GM19324 (cell line): Measurements from ENCODE around the gene MAGOHB.
"Not testable (repeated sequence)": the region's sequence is repeated elsewhere in the genome, so short reads cannot be mapped to it uniquely, and the experiment has no call there.

Source experiments
- ATAC-seq: cut with Tn5 transposase; IDR thresholded peaks from one replicate; pipeline ENCODE4 v1.9.1; 2021; ENCODE audit warnings: mild to moderate bottlenecking, moderate library complexity; ENCODE audit not compliant: unreplicated experiment, low FRiP score

MAGOHB gene

DNA sequence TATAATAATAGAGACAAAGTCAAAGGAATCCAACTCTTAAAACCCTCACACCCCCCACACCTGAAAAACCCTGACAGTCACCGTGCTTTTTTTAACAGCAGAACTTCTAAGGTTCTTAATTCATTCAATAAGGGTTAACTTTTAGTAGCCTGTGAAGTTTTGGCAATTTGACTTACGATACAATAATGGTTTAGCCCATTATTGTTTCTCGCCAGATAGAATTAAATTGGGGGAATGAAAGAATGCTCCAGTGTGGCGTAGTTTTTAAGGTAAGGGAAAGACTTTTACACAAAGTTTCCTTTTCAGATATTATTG is 604 bp upstream of the MAGOHB start:
- no peak for ATAC-seq

DNA sequence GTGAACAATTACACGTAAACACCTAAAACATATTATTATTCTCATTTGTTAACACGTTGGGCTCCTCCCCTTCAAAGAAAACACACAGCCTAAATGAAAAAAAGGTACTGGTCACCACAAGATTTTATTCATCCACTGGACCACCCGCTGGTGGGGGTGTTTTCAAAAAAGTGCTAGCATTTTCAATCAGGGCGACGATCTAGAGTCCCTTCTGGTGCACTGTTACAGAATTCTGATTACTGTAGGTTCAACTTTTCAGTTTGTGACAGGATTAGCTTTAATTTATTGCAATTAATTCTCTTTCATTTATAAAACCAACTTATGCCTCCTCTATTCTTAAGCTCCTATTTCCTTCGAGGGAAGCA is 443 bp downstream of the MAGOHB start:
- no peak for ATAC-seq

DNA sequence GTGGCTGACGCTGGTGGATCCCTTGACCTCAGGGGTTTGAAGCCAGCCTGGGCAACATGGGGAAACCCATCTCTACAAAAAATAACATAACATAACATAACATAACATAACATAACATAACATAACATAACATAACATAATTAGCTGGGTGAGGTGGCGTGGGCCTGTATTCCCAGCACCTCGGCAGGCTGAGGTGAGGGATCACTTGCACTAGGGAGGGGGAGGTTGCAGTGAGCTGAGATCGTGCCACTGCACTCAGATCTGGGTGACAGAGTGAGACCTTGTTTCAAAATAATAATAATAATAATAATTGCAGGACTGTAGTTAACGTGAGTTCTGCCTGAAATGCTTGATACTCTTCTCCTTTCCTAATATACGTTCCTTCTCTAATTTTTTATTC is 1.3 kb downstream of the MAGOHB start:
- ATAC-seq, result no peak

DNA sequence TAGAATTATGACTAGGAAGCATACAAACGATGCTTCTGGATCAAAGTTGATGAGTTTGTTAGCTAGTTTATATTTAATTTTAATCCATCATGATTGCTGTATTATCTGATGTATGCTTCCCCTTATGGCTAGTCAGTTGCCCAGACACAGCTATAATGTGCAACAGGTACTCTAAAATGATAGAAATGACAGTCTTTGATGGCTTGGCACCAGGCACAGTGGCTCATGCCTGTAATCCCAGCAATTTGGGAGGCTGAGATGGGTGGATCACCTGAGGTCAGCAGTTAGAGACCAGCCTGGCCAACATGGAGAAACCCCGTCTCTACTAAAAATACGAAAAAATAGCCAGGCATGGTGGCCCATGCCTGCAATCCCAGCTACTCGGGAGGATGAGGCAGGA is 2.2 kb downstream of the MAGOHB start:
- ATAC-seq, result not testable (repeated sequence)

DNA sequence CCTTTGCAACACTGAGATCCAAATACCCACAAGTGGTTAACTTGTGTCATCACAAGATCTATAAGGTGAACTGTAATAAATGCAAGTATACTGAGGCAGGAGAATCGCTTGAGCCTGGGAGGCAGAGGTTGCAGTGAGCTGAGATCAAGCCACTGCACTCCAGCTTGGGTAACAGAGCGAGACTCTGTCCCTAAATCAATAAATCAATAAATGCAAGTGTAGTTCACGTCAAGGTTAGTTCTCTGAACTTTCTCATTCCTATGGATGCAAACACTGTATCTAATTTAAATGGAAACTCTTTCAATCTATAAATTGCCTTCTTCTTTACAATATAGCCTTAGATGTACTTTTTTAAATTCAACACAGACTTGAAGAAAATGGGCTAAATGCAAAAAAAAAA is 3.2 kb downstream of the MAGOHB start:
- ATAC-seq, result no peak

DNA sequence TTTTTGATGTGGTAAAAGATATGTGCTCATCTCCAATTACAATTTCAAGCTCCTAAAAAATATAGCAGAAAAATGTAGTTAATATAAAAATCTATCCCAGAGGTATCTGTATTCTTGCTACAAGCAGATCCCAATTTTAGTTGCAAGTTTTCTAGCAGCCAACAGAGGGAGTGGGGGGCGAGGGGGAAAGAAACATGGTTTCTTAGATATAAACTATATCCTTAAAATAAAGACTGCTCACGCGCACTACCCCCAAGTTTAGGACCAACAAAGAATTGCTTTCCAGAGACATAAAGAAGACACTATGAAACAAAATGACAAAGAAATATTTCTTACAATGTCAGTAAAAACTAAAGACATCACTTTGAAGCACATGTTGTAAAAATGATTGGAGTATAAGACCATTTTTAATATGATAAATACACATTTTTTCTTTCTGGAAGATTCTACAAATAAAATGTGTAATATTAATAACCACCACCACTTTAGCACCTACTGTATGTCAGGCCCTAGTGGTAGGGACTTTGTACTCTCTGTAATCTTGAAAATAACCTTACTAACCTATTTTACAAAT is 5.4 kb downstream of the MAGOHB start:
- ATAC-seq, result no peak

DNA sequence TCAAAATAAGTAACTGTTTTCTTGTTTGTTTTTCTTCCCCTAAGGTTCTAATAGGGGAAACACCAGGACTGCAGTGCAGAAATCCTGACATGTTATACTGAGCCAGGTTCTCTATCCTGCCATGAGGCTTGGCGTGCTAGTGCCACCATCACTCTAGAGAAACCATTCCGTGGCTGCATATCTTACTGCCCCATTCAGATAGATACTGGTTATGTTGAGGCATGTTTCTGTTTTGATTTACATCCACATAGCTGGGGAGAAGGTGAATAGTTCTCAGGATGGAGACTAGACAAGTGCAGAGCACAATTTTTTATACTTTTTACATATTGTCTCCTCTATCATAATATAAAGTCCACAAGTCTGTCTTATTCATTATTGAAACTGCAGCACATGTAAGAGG is 11.5 kb downstream of the MAGOHB start:
- ATAC-seq, result no peak

DNA sequence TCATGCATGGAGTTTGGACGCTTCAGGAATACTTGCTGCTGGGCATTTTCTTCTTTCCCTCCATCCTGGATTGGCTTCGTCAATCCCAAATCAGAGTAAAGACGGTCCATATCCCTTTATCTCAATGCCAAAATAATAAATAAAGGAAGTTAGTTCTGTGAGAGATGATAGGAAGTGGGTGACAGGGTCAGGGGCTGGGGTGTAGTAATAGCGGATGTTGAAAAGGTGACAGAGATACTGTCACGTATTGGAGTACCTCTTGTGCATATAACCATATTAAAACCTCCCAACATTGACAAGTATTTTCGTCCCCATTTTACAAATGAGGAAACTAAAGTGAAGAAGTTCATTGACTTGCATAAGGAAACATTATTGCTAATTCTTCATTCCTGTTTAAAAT is 12.4 kb downstream of the MAGOHB start:
- no peak for ATAC-seq

DNA sequence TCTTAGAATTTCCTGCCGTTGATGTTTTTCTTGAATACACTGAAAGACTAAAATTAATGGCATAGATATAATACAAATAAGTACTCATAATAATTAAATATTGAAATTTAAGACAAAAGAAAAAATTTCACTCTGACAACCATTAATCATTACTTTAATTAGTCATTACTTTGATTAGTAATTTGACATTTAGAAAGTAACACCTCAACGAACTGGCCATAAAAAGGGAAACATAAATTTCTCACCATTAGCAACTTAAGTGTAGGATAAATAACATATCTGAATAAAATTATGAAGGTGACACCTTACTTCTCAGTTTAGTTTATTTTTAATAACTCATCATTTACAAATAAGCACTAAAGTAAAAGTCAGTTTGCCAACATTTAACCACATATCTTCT is 17.5 kb downstream of the MAGOHB start:
- ATAC-seq, result no peak

DNA sequence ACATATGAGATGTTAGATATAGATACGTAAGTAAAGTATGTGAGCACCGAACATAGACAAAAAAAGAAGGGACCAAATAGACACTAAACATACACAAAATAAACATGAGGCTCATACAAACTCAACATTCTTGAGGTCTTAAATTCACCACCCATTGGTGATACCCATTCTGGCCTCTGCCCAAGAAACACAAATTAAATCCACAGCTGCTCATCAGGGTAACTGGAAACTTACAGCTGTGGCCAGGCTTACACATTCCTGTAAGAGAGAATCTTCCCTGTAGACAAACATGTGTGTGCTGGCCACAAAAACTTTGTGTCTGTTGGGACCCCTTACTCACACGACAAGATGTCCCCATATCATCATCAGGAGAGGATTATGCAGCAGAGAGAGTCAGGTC is 22.4 kb downstream of the MAGOHB start:
- no peak for ATAC-seq

DNA sequence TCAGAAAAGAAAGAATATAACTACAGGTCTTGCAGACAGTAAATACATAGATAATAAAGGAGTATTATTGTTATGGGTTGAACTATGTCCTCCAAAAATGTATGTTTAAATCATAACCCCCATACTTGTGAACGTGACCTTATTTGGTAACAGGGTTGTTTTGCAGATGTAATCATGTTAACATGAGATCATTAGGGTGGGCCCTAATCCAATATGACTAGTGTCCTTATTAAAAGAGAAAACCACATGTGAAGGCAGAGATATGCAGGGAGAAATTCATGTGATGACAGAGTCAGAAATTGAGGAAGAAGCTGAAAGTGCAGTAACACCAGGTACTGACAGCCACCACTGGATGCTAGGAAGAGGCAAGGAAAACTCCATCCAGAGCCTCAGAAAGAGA is 29.0 kb downstream of the MAGOHB start:
- no peak for ATAC-seq

DNA sequence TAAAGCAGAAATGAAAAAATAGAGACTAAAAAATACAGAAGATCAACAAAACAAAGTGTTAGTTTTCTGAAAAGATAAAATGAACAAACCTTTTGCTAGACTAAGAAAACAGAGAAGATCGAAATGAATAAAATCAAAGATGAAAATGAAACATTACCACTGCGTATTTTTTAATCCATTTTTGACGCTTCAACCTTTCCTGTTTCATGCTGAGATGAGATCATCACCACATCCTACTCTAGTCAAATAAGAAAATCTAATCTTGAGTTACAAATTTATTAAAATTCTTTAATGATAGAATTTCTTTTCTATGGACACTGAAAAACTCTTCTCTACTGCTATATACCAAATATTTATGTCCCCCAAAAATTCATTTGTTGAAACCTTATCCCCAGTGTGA is 30.7 kb downstream of the MAGOHB start:
- no peak for ATAC-seq

DNA sequence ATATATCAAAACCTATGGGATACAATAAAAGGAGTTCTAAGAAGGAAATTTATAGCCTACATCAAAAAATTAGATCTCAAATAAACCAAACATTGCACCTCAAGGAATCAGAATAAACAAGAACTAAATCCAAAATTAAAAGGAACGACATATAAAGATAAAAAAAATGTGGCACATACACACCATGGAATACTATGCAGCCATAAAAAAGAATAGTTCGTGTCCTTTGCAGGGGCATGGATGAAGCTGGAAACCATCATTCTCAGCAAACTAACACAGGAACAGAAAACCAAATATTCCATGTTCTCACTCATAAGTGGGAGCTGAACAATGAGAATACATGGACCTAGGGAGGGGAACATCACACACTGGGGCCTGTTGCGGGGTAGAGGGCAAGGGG is 31.3 kb downstream of the MAGOHB start:
- not testable (repeated sequence) for ATAC-seq

DNA sequence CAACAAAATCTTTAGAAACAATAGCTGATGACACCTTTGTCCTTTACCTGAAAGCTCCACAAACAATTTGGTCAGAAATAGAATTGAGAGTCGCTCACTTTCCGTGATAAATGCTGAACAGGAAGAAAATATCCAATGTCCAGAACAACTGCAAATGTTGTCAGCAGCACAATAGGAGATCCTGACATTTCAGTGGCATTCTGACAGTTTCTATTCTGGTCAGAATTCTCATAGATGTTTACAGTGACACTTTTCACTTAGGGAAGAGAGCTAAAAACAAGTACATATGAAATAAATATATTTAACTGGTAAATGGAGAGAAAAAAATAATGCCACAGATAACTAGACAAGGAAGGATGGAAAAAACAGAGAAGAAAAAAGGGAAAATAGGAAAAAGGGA is 39.1 kb downstream of the MAGOHB start:
- no peak for ATAC-seq

DNA sequence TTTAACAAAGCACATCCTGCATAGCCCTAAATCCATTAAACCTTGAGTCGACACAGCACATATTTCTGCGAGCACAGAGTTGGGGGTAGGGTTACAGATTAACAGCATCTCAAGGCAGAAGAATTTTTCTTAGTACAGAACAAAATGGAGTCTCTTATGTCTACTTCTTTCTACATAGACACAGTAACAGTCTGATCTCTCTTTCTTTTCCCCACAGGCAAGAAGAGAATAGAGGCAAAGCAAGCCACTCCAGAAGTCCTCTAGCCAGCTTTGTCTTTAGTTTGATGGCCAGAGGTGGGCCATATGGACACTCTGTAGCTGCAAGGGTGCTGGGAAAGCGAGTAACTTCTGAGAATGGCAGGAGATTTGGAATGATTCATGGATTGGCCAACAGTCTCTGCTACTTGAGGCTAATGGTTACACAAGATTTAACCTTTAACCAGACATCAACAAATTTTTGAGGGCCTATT is 41.4 kb downstream of the MAGOHB start:
- not testable (repeated sequence) for ATAC-seq

DNA sequence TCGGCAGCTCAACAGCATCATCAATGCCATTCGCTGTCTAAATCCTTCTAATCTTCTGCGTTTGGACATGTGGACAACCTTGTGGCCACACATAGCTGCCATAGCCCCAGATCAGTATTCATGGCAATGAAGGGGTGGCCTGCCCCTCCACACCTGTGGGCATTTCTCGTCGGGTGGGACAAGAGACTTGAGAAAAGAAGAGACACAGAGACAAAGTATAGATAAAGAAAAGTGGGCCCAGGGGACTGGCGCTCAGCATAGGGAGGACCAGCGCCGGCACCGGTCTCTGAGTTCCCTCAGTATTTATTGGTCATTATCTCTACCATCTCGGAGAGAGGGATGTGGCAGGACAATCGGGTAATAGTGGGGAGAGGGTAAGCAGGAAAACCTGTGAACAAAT is 42.3 kb downstream of the MAGOHB start:
- no peak for ATAC-seq

DNA sequence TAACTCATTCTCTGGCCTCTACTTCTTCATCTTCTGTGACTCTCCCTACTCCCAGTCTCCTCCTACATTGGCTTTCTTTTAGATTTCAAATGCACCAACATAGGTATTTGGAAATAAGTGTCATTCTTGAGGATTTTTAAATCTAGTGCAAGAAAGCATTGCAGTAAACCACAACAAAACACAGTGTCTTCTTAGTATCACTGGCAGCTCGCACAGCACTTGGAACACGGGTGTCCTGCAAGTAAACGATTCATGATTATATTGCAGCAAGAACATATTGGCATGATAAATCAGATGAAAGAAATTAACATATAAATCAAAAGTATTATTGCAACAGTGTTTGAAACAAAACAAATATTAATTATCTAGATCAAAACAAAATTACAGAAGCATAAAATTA is 45.6 kb downstream of the MAGOHB start:
- ATAC-seq, result no peak

DNA sequence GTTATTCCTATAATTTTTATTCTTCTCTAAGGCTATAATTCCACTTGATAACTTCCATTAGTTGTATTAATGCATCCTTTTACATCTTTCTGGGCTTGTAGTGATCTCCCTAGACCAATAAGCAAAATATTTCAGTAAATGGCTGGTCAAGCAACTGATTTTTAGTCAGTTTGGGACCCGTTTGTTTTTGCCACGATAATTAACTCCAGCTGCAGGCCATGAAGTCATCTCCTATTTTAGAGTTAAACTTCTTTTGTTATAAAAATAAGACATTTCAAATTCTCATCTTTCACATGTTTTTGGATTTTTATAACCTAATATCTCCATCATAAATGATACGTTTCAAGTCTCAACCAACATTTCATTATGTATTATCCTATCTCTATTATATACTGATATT is 49.4 kb downstream of the MAGOHB start:
- no peak for ATAC-seq

DNA sequence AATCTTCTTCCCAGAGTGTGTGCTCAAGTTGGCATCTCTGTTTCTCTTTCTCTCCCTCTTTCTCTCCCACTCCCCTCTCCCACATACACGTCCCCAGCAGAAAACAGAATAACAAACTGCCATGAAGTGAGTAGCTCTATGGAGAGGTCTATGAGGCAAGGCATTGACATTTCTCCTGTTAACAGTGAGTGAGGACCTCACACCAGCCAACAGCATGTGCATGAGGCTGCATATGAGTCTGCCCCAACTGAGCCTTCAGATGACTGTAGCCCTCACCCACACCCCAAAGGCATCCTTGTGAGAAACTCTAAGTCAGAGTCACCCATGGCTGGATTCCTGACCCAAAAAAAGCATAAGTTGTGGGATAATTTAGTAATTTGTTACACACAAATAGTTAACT is 50.4 kb downstream of the MAGOHB start:
- ATAC-seq, result no peak

DNA sequence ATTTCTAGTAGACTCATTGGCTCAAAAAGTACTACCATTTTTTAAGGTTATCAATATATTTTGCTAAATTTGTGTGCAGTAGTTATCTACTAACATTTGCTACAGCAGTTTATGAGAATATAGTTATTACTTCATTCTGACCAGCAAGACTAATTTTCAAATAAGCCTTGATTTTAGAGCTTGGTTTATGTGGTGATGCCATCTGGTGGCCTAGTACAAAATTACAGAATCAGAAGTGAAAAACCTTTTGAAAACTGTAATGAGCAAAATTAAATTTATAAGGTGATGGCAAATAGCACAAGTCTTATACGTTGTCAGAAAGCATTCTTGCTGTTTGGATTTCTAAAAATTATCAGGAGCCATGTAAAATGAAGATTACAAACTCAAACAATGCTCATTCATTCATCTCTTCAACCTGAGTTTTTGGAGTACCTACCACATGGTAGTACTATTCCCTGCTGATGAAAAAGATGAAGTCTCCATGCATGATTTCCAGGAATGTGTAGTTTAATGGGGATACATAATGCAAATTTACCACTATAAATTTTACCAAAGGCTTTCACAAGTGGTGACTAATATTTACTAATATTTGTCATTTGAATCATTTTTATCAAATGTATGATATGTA is 51.0 kb downstream of the MAGOHB start:
- no peak for ATAC-seq

DNA sequence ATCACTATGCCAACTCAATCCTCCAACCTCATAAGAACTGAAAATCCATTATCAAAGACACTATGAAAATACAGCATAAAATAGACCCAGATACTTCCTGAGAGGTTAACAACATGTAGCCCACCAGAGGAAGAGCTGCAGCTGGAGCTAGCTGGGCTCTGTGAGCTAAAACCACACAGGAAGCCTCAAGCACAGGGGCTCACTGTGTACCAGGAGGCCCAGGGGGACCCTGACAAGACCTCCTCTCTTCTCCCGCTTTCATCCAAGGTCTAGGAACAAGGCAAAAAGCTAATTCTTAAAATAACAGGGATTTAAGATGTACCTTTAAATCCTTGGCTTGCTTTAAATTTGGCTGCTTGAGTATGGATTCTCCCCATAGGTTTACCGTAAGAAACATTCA is 54.2 kb downstream of the MAGOHB start:
- no peak for ATAC-seq

DNA sequence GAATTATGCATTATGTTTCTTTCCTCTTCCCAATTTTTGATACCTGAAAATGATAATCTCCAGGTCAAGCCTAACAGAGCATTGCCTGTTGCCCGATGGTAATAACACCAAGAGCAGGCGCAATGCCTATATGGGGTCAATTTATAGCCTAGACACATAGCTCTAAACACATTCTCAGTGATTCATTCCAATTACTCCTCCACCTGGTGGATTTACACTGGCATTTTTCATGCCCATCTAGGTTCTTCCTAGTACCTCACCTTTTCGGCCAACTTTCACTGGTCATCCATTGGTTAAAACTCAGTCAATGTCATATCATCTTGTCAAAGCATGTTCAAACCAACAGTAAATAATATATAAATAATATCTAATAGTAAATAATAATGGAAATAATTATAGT is 54.6 kb downstream of the MAGOHB start:
- no peak for ATAC-seq

DNA sequence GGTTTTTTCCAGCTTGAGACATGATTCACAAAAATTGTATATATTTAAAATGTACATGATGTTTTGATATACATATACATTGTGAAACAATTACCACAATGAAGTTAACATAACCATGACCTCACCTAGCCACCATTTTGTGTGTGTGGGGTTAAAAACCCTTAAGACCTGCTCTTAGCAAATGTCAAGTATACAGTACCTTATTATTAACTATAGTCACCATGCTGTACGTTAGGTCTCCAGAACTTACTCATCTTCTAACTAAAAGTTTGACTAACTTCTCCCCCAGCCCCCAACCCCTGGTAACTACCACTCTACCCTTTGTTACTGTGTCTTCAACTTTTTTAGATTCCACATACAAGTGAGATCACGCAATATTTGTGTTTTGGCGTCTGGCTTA is 55.1 kb downstream of the MAGOHB start:
- no peak for ATAC-seq
